Lung (tissue), 12 donors: ENCODE results near the gene CD163L1. TPM values are rescaled to one million over a fixed set of nuclear protein-coding genes. Genes with fewer than 3 reads are reported as not detected.

Source experiments
- ATAC-seq: fragments of 200-7000 bp; cut with Tn5 transposase; one replicate; pipeline ENCODE4 v1.9.1; 2020; ENCODE audit warnings: moderate number of reproducible peaks; ENCODE audit not compliant: insufficient read depth, low FRiP score
- DNase-seq, 3 donors: peaks; one replicate each; pipeline ENCODE4 v3.0.0-alpha.2; 2013 to 2017
- H3K27ac ChIP-seq, 2 donors: one replicate each; pipeline ENCODE4 v1.5.1; 2013; ENCODE audit warnings: mild to moderate bottlenecking in 2 of 2, moderate library complexity in 2 of 2, control low read depth in 1 of 2, inconsistent platforms in 1 of 2, low read depth in 1 of 2, low read length in 1 of 2
- H3K27me3 ChIP-seq, 3 donors: one replicate each; pipeline ENCODE4 v1.5.1; 2013; ENCODE audit warnings: low read length in 2 of 3; ENCODE audit not compliant: control insufficient read depth in 3 of 3, insufficient read depth in 3 of 3
- H3K36me3 ChIP-seq, 4 donors: one replicate each; pipeline ENCODE4 v1.5.1; 2013; ENCODE audit warnings: low read length in 4 of 4, mild to moderate bottlenecking in 1 of 4, moderate library complexity in 1 of 4; ENCODE audit not compliant: control insufficient read depth in 4 of 4, insufficient read depth in 4 of 4
- H3K4me1 ChIP-seq, 5 donors: one replicate each; pipeline ENCODE4 v1.5.1; 2013; ENCODE audit warnings: low read length in 5 of 5, mild to moderate bottlenecking in 2 of 5, moderate library complexity in 1 of 5; ENCODE audit not compliant: control insufficient read depth in 5 of 5, insufficient read depth in 5 of 5
- H3K4me3 ChIP-seq: one replicate; pipeline ENCODE4 v1.5.1; 2013; ENCODE audit warnings: mild to moderate bottlenecking, control low read depth, moderate library complexity
- H3K9ac ChIP-seq, 2 donors: one replicate each; pipeline ENCODE4 v1.5.1; 2013; ENCODE audit warnings: low read length in 2 of 2, control low read depth in 1 of 2; ENCODE audit not compliant: insufficient read depth in 1 of 2
- H3K9me3 ChIP-seq, 4 donors: one replicate each; pipeline ENCODE4 v1.5.1; 2013; ENCODE audit warnings: low read length in 3 of 4, mild to moderate bottlenecking in 1 of 4, moderate library complexity in 1 of 4; ENCODE audit not compliant: control insufficient read depth in 4 of 4, insufficient read depth in 3 of 4
- WGBS, 2 donors: extraction: QIAGEN DNeasy Blood & Tissue Kit; methylation state at CpG; one replicate each; pipeline ENCODE4 v1.1.7; 2013; 5-methylcytosine and 5-hydroxymethylcytosine counted together
- polyA plus RNA-seq, 2 donors: library from polyadenylated mRNA; stranded (reverse); fragments of 200-250 nt; gene quantifications; one replicate each; pipeline ENCODE4 v1.2.1, GENCODE V29; 2013
- total RNA-seq, 2 donors: library from RNA; depleted of rRNA in 1 of 2; stranded (reverse); fragments of >200 nt in 1 of 2; gene quantifications; one replicate each; pipeline ENCODE4 v1.2.1, GENCODE V29; 2014 to 2021
- TF ChIP-seq, protein P1 (sequence below): IDR thresholded peaks from 2 replicates; pipeline ENCODE4 v1.5.1; 2012; ENCODE audit warnings: mild to moderate bottlenecking; ENCODE audit errors: control extremely low read depth, extremely low read depth
- donor health status: control.
- donor health status: control.
- donor health status: Bipolar disorder and iron deficiency.
- donor health status: healthy.
- donor health status: DM: yes; HTN: yes; CAD: no.

The CD163L1 gene
- total and polyA plus RNA-seq, 4 donors, result 2.1 to 22.0 (median 3.3) TPM

DNA sequence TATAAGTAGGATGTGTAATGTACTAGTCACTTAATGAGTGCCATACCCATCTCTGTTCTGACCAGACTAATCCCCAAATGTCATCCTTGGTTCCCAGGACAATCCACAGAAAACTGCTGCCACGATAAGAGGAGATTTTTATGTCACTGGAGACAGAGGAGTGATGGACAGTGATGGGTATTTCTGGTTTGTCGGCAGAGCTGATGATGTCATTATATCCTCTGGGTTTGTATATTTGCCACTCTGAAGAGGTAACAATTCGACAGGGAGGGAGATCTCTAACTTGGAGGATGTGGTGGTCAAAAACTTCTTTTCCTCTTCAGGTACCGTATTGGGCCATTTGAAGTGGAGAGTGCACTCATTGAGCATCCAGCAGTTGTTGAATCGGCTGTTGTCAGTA is 119.8 kb downstream of the CD163L1 start:
- no peak for ATAC-seq
- no peak overlapping the region for H3K27ac ChIP-seq
- WGBS, 2 donors, result 77 to 84% methylated on average over 5 of the region's 5 CpGs
- H3K4me3 ChIP-seq, result no peak overlapping the region
- no peak for DNase-seq
- H3K9ac ChIP-seq, result no peak overlapping the region
- no peaks in the 10 kb centered on the region for H3K9me3 ChIP-seq
- no peaks in the 10 kb centered on the region for H3K27me3 ChIP-seq
- no peaks in the 10 kb centered on the region for H3K4me1 ChIP-seq
- no peaks in the 10 kb centered on the region for H3K36me3 ChIP-seq
- TF ChIP-seq, protein P1, sequence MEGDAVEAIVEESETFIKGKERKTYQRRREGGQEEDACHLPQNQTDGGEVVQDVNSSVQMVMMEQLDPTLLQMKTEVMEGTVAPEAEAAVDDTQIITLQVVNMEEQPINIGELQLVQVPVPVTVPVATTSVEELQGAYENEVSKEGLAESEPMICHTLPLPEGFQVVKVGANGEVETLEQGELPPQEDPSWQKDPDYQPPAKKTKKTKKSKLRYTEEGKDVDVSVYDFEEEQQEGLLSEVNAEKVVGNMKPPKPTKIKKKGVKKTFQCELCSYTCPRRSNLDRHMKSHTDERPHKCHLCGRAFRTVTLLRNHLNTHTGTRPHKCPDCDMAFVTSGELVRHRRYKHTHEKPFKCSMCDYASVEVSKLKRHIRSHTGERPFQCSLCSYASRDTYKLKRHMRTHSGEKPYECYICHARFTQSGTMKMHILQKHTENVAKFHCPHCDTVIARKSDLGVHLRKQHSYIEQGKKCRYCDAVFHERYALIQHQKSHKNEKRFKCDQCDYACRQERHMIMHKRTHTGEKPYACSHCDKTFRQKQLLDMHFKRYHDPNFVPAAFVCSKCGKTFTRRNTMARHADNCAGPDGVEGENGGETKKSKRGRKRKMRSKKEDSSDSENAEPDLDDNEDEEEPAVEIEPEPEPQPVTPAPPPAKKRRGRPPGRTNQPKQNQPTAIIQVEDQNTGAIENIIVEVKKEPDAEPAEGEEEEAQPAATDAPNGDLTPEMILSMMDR, result no peak

DNA sequence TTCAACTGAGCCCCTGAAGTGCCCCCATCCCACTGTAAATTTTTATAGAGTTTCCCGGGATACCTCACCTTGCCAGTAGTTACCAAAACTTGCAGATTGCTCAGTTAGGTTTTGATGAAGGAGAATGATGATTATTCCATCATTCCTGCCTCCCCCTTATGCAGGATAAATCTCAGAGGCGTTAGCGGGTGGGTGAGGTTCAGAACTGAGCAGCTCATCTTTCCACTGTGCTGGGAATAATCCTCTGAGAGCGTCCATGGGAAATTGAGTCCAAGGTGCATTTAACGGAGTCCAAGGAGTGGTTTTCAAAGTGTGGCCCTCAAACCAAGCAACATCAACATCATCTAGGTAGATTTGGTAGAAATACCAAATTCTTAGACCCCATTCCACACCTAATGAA is 121.4 kb downstream of the CD163L1 start:
- TF ChIP-seq, protein P1, result no peak
- no peaks in the 10 kb centered on the region for H3K4me1 ChIP-seq
- H3K27ac ChIP-seq, result no peak overlapping the region
- H3K9ac ChIP-seq, result no peak overlapping the region
- no peak overlapping the region for H3K4me3 ChIP-seq
- 81 to 90% methylated on average over 5 of the region's 5 CpGs for WGBS, 2 donors
- H3K27me3 ChIP-seq, result no peaks in the 10 kb centered on the region
- ATAC-seq, result no peak
- no peak for DNase-seq
- no peaks in the 10 kb centered on the region for H3K36me3 ChIP-seq
- no peaks in the 10 kb centered on the region for H3K9me3 ChIP-seq

DNA sequence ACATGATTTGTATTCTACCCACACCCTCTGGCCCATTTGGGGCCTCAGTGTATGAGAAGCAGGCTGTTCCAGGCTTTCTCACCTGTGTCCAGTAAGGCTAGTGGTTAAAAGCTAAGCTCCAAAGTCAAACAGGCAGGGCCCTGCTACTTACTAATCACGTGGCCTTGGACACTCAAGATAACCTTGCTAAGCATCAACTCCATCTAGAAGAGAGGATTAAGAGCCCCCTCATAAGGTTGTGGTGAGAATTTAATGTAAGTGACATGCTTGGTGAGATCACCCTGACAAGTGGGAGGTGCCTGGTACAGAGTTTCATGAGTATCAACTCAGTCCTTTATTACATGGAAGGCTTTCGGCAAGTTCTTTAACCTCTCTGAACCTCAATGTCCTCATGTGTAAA is 122.3 kb downstream of the CD163L1 start:
- Histone ChIP-seq H3K9ac (no peak overlapping the region), H3K4me3 (no peak overlapping the region), H3K27ac (no peak overlapping the region), H3K9me3 (no peaks in the 10 kb centered on the region), H3K27me3 (no peaks in the 10 kb centered on the region), H3K4me1 (no peaks in the 10 kb centered on the region), H3K36me3 (no peaks in the 10 kb centered on the region)
- DNase-seq (no peak), ATAC-seq (no peak)
- TF ChIP-seq, protein P1, result no peak
- WGBS, 2 donors, result 54 to 83% methylated on average over 2 of the region's 2 CpGs

DNA sequence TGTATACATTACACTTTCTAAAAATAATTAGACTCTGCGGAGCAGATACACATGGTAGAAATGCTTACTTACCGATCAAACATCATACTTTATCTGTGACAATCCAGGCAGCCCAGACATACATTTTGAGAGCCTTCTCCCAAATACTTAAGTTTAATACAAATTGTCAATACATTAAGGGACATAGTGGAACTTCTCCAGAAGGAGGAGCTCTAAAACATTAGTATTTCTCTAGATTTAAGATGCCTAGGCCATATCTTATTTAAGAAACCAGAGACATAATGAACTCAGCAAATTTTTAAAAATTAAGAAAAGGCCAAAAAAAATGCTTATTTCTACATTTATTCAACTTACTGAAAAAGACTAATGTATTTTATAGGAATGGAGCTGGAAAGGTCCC is 124.0 kb downstream of the CD163L1 start:
- Histone ChIP-seq H3K4me3 (no peak overlapping the region), H3K9ac (no peak overlapping the region), H3K27ac (no peak overlapping the region), H3K4me1 (no peaks in the 10 kb centered on the region), H3K9me3 (no peaks in the 10 kb centered on the region), H3K27me3 (no peaks in the 10 kb centered on the region), H3K36me3 (no peaks in the 10 kb centered on the region)
- TF ChIP-seq, protein P1, result no peak
- DNase-seq (no peak), ATAC-seq (no peak)
- 82 to 84% methylated on average over 2 of the region's 2 CpGs for WGBS, 2 donors
